GM12891 (cell line): ENCODE measurements around the gene MRPL14.

Experiments
- POLR2A ChIP-seq: IDR thresholded peaks from 2 replicates; pipeline ENCODE4 v1.6.1; 2011; ENCODE audit warnings: low read depth, low read length, control low read depth
- POLR2AphosphoS5 ChIP-seq: IDR thresholded peaks from 2 replicates; pipeline ENCODE4 v1.6.1; 2011; ENCODE audit warnings: low read depth, low read length, control low read depth
- SPI1 ChIP-seq: IDR thresholded peaks from 2 replicates; pipeline ENCODE4 v1.6.1; 2011; ENCODE audit warnings: low read depth, low read length, control low read depth
- TAF1 ChIP-seq: IDR thresholded peaks from 2 replicates; pipeline ENCODE4 v1.6.1; 2011; ENCODE audit warnings: low read depth, low read length, control low read depth

DNA sequence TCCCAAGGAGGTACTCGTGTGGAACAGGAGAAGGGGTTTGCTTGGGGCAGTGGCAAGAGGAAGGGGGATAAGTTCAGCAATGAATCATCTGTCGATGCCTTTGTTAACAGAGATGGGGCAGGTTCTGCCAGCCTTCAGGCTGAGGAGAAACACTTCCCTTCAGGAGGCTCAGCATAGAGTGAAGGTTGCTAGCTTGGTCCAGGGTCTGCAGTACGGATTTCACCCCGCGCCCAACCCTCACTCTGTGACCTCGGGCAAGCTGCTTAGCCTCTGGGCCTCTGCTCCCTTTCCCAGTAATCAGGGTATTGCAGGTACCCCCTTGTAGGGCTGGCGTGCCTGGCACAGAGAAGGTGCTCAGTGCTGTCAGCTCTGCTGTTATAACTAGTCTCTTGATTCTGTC lies 38.9 kb upstream of the MRPL14 start:
- TF ChIP-seq POLR2A (no peak), SPI1 (no peak), TAF1 (no peak), POLR2AphosphoS5 (no peak)
